HCEC 1CT (cell line): Measurements from ENCODE around the gene NLRC5.
"Not testable (repeated sequence)": the region's sequence is repeated elsewhere in the genome, so short reads cannot be mapped to it uniquely, and the experiment has no call there.

ENCODE experiments used
- DNase-seq: peaks from one replicate; pipeline ENCODE4 v3.0.0-alpha.2; 2017

NLRC5 gene

GRCh38 chr16:57108432-57108831 lies 119.1 kb downstream of the NLRC5 start:
- no peak for DNase-seq

- not testable (repeated sequence) for DNase-seq
Measured at GRCh38 chr16:57109259-57110105, 120.1 kb downstream of the NLRC5 start.

- DNase-seq, result no peak
Measured at GRCh38 chr16:57110937-57111336, 121.6 kb downstream of the NLRC5 start.

DNA sequence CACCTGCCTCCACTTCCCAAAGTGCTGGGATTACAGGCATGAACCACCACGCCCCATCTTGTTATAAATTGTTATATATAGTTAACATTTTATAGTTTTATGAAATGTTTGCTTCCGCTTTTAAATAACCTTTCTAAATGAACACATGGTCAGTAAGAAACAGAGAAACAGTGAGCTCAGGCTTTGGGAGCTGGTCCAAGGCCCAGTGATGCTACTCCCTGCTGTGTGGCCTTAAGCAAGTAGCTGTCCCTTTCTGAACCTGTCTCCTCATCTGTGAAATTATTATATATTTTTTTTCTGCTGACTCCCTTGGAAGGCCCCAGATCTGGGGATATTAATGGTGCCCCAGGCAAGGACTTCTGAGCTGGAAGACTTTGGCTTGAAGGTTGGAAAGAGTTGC lies 122.1 kb downstream of the NLRC5 start:
- DNase-seq, result no peak

DNA sequence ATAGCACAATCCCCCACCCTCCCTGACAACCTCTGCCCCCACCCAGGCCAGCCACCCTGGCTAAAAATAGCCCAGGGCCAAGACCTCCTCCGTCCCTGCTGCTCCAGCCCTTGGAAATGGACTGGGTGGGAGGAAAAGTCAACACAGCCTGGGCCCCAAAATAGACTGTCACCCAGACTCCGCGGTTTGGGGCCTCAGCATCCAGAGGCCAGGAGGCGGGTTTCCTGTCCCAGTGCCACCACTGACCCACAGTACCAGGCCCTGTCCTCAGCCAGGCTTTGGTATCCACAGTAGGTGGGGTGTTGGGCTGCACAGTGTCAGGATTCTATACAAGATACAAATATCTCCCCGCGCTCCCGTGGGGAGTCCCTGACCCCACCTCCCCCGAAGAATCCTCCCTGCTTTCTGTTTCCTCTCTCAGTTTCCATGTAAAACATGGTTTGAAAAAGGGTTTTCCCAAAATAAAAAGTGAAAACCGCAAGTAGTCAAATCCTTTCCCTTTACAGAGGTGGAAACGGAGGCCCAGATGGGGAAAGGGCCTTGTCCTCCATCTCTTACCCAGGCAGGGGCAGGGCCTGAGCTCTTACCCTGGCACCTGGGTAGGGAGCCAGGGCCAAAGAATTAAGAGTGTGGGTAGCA lies 123.2 kb downstream of the NLRC5 start:
- DNase-seq, result no peak

GRCh38 chr16:57113042-57113453 lies 123.7 kb downstream of the NLRC5 start:
- no peak for DNase-seq

DNA sequence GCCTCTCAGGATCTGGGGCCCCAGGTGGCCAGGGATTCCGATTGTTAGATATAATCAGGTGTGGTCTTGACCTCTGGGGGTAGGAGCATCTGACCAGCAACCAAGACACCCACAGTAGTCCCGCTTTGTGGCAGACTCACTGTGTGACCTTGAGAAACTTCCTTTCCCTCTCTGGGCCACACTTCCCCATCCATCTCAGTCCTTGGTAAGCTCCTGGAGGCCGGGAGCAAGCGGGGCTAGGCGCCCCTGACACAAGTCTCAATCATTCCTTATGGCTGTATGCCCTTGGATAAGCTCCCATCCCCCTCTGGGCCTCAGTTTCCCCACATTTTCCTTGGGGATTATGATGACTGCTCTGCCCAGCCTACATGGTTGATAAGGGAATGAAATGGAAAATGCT lies 124.3 kb downstream of the NLRC5 start:
- DNase-seq, result no peak

DNA sequence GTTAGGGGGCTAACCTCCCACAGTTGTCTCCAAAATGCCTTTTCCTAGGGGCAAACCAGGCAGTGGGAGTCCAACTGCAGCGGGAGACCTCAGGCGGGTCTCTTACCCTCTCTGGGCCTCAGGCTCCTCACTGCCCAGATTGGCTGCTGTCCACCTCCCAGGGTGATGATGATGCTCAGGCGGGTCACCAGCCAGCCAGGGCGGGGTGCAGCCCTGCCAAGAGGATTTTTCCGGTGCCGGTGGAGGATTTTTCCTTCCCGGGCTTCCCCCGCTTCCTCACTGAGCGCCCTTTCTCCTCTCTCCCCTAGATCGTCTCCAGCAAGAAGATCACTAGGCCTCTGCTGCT lies 125.8 kb downstream of the NLRC5 start:
- no peak for DNase-seq

GRCh38 chr16:57115514-57116182 lies 126.3 kb downstream of the NLRC5 start:
- no peak for DNase-seq

DNA sequence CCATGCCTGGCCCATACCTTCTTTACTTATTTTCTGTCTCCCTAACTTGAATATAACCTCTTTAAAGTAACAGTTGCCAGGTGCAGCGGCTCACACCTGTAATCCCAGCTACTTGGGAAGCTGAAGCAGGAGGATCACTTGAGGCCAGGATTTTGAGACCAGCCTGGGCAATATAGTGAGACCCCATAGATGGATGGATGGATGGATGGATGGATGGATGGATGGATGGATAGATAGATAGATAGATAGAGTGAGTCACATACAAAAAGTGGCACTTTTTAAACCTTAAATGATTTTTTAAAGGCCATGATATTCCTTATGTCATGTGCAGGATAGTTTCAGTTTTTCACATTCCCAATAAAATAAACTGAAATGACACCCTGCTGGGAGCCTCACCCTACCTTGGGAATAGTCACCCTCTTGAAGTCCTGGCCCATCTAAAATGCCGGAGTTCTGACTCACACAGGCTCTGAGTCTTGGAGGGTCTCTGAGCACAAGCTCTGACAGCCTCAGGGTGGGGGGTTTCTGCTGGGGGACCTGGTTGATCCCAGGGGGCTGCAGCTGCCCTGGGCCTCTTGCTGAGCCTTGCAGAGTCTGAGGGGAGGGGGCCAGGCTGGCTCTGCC lies 129.2 kb downstream of the NLRC5 start:
- DNase-seq, result no peak

- no peak for DNase-seq
Measured at GRCh38 chr16:57123216-57123973, 134.0 kb downstream of the NLRC5 start.

DNA sequence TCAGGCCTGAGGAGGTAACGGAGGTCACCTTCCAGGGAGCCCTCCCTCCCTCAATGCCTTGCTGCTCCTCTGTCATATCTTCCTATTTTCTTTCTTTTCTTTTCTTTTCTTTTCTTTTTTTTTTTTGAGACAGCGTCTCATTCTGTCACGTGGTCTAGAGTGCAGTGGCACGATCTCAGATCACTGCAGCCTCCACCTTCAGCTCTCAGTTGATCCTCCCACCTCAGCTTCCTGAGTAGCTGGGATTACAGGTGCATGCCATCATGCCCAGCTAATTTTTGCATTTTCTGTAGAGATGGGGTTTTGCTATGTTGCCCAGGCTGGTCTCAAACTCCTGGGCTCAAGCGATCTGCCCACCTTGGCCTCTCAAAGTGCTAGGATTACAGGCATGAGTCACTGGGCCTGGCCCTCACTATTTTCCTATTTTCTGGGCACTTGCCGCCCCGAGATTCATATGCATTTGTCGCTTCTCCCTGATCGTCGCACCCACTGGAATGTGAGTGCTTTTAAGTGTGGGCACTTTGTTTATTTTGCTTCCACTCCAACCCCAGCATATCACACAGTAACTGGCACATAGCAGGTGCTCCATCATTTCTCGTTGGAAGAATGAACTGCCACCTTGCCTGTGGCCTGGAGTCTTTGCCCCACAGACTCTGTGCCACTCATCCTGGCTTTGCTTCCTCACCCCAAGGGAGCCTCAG lies 134.8 kb downstream of the NLRC5 start:
- DNase-seq, result no peak

DNA sequence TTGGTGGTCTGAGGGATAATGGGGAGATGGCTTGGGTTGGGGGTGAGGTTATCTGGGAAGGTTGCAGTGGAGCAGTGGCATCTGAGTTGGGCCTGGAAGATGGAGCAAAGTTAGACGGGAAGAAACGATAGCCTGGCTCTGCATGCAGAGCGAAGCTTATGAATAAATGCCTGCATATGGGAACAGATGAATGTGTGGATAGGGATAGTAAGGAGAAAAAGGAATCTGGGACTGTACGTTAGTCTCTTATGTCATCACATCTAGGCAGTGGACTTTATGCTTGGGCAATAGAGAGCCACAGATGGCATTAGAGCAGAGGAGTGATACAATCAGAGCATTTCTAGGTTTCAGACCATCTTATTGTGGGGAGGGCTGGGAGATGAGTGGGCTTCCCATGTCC lies 136.0 kb downstream of the NLRC5 start:
- DNase-seq, result no peak

DNA sequence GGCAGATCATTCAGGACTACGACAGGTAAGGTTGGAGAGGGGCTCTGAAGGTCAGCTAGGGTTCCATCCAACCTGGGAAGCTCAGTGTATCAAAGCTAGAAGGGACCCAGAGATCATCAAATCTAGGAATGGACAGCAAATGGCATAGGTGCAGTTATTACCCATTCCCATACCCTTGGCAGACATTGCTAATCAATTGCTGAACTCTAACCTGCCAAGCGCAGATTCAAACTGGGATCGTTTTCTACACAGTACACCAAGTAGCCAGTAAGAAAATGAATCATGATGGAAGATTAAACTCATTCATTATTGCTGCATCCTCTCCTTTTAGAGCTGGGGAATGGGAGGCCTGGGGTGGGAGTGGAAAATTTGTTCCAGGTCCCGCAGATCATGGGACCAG lies 136.6 kb downstream of the NLRC5 start:
- DNase-seq, result no peak

DNA sequence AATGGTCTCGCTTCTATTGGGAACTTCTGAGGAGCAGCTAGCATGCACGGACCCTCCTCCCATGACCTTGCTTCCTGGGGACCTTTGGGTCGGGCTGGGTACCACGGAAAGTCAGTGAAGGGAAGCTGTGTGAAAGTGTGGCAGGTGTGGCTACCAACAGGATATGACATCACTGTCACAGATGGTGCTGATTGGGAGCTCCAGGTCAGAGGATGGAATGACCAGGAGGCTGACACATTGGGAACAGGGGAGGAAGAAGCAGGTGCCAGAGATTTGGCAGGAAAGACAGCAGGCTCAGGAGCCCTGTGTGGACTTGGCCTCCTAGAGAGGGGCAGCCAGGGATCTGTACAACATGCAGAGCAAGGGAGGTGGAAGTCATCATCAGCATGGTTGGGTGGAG lies 137.1 kb downstream of the NLRC5 start:
- no peak for DNase-seq

DNA sequence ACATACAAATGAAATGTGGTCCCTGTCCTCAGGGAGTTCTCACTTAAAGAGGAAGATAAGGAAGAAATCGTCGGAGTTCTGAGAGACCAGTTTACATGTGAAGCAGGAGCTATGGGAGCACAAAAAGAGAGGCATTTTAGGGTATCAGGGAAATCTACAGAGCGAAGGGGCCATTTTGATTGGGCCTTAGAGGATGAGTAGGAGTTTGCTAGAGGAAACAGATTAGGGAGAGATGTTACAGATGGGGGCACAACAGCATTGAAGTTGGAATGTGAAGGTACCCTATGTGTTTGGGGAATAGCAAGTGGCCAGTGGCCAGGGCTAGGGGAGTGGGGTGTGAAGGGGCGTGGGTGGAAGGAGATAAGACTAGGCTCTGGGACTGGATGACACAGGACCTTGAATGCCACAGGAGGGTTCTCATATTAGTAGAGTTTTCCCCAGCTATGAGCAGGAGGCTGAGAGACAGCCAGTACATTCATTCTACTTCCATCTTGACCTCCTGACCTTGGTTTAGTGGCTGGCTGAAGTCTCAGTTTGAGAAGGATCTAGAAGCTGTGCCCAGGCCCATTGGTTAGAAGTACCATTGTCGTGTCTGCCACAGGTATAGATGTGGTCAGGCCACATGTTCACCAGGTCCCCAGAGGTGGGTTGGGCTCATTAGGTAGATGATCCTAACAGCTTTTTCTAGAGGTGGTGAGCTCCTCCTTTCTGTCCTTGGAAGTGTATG lies 137.8 kb downstream of the NLRC5 start:
- no peak for DNase-seq

DNA sequence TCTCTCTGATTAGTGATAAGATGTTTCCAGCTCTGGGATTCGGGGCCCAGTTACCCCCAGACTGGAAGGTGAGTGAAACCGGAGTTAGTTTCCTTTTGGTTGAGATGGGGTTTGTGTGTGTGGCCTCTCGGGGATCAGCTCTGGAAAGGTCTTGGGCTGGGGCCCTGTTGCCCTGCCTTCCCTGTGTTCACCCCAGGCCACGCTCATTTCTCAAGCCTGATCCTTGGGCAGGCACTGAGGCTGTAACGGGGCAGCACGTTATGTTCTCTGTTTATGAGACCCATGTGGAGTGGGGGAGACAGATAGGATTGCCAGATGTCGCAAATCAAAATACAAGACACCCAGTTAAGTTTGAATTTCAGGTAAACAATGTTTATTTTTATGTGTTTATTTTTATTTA lies 138.5 kb downstream of the NLRC5 start:
- DNase-seq, result no peak

GRCh38 chr16:57128771-57129389 lies 139.5 kb downstream of the NLRC5 start:
- DNase-seq, result no peak

DNA sequence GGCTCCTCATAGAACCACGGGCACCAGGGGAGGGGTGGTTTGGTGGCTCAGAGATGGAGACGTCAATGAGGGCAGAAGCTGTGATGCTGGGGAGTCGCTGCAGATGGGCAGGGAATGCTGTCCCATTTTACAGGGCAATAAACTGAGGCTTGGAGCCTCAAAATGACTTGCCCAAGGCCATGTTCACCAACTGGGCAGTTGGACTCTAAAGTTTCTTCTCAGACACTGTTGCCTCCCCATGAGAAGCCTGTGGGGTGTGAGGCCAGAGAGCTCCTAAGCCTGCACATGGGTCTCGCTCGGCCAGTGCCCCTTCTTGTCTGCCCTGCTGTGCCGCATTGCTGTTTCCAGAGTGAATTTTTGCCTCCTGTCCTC lies 141.6 kb downstream of the NLRC5 start:
- no peak for DNase-seq

DNA sequence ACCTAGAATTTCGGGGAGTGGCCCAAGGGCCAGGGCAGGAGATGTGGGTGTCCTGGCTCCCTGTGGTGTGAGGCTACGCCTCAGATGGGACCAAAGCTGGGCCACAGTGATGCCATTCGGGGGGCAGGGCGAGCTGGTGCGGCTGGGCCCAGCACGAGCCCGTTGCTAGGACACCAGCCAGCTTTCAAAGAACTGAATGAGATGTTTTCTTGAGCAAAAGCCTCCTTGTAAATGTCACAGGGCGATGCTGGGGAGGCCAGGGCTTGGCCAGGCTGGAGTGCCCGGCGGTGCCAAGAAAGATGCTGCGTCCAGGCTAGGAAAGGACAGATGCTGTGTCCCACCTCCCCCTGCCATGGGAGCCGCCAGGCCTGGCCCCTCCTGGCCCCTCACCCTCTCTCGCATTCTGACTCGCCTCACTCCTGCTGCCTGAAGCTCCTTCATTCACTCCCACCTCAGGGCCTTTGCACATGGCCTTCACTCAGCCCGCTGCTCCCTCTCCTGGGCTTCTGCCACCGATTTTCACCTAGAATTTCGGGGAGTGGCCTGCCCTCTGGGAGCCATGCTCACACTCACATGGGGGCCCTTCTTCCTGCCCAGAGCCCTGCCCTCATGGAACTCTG lies 142.1 kb downstream of the NLRC5 start:
- DNase-seq, result no peak

DNA sequence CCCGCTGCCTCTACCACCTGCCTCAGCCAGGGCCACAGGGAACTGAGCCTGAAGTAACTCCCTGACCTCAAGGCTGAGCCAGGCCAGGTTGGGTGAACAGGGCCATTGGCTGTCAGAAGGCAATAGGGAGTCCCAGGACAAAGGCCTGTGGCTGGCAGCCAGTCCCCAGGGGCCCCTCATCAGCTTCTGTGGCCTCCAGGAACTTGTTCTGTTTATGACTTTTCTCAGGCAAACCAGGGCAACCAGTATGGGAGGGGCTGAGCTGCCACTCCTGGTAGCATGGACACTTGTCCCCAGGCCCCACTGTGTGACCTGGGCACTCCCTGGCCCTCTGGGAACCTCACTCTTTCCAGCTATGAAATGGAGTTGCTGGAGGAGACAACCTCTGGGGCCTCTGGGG lies 143.1 kb downstream of the NLRC5 start:
- DNase-seq, result no peak
